GM19239 (cell line): ENCODE data around the gene SRPK3.

Source experiments
- DNase-seq: peaks from one replicate; pipeline ENCODE4 v3.0.0; 2011; ENCODE audit warnings: low spot score; ENCODE audit not compliant: insufficient read length
- FAIRE-seq: peaks from 2 replicates; lab custom pipeline; 2011; peaks lifted over from hg19 to GRCh38; lab: Jason Lieb, UNC

The SRPK3 gene

DNA sequence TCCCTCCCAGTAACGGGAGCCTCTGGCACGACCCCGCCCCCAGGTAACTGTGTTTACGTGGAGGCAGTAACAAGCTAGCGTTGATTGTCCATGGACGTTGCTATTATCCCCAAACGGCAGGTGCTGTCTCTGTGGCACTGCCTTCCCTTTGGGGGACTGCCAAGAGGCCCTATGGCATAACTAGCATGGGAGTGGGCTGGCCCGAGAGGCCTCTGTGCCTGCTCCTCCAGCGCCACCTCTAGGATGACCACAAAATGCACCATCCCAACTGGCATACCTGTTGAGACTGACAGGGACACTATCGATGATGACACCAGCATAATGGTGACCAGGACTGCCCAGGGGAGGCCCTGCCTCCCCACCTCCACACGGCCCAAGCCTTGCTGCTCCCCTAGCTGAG is 1.5 kb downstream of the SRPK3 start:
- DNase-seq (no peak), FAIRE-seq (no peak)

DNA sequence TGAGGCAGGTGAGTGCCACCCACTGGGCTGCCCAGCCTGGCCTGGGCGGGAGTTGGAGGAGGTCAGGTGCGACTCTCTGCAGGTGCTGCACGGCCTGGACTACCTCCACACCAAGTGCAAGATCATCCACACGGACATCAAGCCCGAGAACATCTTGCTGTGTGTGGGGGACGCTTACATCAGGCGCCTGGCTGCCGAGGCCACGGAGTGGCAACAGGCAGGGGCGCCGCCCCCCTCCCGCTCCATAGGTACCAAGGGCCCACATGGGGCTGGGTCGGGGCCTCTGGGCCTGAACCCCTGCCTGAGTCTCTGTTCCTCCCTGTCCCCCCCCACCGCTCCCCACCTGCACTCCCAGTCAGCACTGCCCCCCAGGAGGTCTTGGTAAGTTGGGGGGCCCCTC is 2.0 kb downstream of the SRPK3 start:
- DNase-seq = no peak
- FAIRE-seq = no peak

DNA sequence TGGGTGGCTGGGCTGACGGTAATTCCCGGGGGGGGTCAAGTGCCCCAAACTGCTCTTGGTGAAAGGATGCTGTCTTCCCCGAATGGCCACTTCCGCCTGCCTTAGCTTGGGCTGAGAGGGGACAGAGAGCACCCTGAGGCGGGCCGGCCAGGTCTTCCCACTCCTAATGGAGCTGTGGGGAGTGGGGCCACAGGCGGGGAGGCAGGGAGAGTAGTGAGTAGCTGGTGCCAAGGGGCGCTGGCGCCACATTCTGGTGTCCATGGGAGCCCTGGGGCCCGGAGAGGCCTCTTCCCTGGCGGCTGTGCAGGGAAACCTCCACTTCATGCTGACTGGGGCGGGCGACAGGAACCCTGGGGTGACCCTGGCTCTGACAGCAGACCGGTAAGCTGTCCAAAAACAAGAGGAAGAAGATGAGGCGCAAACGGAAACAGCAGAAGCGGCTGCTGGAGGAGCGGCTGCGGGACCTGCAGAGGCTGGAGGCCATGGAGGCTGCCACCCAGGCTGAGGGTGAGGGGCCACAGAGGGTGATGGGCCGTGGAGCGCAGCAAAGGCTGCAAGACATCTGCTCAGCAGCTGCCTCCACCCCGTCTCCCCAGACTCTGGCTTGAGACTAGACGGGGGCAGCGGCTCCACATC is 2.7 kb downstream of the SRPK3 start:
- no peak for DNase-seq
- no peak for FAIRE-seq

DNA sequence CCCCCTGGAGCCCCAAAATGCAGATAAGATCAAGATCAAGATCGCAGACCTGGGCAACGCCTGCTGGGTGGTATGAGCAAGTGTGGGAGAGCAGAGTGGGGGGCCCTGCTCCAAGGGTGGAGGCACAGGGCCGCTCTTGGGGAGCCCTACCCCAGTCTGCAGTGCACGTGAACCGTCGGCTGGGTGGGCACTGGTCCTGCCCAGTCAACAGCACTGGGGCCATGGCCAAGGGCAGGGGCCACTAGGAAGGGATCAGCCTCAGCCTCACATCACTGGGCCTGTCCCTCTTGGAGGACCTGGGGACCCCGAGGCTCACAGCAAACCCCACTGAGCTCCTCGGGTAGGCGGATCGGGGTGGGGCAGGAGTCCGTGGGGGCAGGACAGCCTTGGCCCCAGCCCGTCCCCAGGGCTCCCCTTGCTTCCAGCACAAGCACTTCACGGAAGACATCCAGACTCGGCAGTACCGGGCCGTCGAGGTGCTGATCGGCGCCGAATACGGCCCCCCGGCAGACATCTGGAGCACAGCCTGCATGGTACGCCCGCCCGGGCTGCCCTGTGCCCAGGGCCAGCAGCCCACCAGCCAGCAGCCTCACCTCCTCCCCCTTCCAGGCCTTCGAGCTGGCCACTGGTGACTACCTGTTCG is 3.6 kb downstream of the SRPK3 start:
- no peak for FAIRE-seq

DNA sequence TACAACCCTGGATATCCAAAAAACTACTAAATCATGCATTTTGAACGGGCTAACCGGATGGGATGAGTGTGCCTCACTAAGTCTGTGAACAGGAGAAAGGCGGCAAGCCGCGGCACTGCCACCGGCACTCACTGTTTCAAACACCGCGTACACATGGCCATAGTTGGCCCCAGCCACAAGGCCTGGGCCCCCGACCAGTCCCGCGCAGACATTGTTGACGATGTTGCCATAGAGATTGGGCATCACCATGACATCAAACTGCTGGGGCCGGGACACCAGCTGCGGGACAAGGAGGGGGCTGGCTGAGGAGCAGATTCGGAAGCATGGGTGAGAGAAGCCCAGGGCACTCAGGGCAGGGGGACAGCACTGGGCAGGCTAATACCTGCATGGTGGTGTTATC is 5.8 kb downstream of the SRPK3 start:
- FAIRE-seq (no peak), DNase-seq (no peak)

More for the DNA sequence above, 3.6 kb downstream of the SRPK3 start:
- no peak for DNase-seq

DNA sequence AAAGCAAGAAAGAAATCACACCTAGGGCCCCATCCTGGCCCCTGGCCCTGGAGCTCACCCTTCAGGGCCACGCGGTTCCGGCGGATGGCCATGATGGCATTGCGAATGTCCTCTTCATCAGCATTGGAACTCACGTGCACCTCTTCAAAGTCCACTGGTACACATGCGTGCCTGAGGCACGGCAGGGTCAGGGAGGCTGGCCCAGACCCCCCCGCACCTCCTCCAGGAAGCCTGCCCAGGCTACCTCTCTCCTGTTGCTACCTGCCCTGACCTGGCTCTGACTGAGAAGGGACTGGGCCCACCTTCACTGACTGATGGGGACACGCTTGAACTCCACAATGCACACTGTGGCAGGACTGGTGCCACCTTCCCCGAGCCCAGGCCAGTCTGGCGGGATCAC is 8.8 kb downstream of the SRPK3 start:
- DNase-seq (no peak), FAIRE-seq (no peak)

DNA sequence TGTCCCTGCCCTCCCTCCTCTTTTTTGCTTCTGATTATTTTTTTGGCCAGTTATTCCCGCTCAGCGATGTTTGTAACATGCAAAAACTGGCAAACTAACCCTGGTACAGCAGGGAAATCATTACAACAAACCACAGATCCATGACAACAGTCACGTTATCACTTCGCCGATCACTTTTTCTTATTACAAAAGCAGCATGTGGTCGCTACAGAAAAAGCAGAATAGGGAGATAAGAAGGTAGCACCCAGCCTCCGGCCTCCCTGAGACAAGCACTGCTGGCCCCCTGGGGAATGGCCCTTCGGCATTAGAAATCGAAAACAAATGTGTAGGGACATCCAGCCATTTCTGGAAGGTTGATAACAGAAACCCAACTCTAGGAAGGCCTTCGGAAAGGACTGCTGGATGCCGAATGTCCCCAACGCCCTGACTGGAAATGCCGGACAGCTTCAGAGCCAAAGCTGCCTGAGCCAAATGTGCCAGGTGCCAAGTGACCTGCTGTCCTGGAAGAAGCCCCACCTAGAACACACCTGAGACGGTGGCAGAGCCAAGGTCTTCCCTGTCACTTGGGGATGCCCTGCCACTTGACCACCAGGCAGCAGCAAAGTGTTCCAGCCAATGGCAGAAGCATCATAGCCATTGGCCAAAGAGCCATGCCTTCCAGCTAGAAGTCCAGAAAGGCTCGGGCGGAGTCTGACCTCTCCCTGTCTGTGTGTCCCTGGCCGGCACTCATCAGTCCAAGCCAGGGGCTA is 10.4 kb downstream of the SRPK3 start:
- no peak for DNase-seq
- no peak for FAIRE-seq

DNA sequence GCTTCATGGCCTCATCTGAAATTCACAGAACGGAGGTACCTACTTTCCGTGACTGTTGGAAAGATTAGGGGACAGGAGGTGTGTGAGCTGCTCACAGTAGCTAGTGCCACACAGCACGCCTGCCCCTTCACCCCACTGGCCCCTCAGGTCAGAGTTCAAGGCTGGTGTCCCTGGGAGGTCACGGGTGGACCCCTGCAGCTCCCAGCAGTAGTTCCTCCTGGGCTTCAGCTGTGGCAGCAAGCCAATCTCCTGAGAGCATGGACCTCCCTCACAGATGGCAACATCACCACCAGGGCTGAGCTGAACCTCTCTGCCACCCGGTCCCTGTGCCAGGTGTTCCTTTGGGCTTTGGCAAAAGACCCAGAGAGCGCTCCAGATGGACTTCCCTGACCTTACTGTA is 11.5 kb downstream of the SRPK3 start:
- DNase-seq = no peak
- FAIRE-seq = no peak

DNA sequence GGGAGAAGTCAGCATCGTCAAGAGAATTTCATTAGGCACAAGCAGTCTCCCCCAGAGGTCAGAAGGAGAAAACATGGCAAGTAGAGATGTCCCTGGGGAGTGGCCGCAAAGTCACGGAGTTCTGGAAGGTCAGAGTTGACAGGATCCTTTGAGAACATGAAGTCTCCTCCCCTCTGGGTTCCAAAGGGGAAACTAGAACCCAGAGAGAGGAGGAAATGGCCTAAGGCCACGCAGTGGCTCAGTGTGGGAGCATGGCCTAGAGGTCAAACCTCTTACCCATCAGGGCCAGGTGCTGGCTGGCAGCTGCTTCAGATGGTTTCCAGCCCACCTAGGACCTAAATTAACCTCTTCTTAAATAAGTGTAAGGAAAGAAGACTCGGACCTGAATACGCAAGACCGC is 12.4 kb downstream of the SRPK3 start:
- DNase-seq = no peak
- peak; percentile 92 for FAIRE-seq

DNA sequence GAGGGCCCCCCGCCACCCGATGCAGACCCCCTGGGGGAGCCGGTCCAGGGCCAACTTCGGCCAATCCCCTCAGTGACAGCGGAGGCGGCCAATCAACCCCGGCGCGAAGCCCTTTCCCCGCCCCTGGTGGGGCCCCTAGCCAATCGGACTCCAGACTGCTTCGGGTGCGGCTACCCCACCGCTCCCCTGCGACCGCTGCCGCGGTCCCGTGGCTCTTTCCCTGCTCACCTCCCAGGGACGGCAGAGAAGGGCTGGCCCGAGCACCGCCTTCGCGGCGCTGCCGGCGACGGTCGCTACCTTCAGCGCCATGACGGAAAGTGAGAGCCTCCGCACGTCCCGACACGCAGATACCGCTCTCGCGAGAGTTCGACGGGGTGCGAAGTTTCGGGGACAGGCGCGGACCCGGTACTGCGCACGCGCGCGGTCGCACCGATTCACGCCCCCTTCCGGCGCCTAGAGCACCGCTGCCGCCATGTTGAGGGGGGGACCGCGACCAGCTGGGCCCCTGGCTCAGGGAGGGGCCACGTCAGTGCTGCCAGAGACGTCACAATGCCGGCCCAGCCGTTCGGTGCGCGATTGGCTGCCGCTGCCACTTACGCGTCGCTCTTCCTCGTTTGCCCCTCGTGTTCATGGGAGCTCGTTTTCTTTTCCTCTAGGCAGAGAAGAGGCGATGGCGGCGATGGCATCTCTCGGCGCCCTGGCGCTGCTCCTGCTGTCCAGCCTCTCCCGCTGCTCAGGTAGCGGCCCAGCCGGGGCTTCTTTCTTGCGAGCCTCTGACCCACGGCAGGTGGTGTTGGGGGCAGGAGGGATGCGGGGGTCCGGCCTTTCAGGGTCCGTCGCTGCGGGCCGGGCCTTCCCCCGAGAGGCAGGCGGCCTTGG is 13.4 kb downstream of the SRPK3 start, which contains the start of the genes IDH3G and SSR4:
IDH3G (minus strand) TSS at position 358 of the 879 bp plus-strand sequence; CDS start at position 309, 49 bp downstream.
SSR4 (plus strand) TSS at position 651 of the 879 bp plus-strand sequence; CDS start at position 671, 20 bp downstream.
- FAIRE-seq (peak; percentile 100), DNase-seq (peak; percentile 94)

DNA sequence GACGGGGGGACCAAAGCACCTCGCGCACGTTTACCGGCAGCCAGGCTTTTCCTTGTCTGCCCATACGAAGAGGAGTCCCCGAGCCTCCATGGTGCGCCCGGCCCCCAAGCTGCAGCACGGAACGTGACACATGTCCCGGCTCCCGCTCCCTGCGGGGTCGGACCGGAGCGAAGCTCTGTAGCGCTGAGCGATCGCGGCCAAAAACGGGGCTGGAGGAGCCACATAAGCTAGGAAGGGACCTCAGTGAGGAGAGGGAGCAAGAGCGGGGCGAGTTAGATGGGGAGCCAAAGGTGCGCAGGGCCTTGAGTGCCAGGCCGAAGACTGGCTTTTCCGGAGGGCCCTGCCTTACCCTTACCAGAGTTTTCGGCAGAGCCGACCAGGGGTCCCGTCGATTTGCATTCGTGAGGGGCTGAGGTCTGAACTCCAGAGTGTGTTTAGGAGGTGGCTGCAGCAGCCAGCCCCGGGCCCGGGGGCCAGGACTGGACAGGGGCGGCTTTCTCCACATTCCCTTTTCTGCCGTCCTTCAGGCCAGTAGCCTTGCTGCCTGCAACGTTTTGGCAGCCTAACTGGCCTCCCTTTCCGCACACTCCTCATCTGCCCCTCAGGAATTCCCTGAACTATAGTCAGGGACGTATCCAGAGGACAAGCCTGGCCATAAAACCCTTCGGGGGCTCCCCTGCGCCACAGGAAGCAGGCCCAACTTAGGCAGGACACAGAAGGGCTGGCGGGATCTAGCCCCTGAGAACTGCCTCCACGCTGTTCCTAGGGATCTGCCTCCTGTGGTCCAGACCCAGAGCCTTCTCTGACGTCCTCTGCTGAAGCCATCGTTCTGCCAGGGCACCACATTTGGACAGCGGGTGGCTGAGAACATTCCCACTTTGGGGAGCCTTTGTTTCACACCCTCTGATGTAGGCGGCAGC is 14.3 kb downstream of the SRPK3 start:
- FAIRE-seq (no peak), DNase-seq (no peak)

DNA sequence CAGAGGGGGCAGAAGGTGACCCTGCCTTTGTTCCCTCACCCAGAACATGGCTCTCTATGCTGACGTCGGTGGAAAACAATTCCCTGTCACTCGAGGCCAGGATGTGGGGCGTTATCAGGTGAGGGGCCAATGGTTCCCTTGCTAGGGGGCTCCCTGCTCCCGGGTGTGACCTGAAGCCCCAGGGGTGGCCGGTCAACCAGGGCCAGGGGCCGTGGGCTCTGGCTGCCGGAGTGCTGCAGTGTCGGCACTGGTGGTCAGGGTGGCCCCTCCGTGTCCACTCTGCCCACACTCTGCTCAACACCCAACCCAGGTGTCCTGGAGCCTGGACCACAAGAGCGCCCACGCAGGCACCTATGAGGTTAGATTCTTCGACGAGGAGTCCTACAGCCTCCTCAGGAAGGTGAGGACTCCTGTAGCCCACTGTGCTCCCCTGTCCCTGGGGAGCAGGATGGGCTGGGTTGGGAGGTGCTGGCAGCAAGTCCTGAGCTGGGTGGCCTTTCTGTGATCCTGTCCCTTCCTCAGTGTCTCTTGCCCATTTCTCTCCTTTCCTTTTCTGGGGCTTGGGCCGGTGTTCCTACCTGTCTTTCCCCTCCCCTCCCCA is 16.7 kb downstream of the SRPK3 start:
- DNase-seq (no peak), FAIRE-seq (no peak)

DNA sequence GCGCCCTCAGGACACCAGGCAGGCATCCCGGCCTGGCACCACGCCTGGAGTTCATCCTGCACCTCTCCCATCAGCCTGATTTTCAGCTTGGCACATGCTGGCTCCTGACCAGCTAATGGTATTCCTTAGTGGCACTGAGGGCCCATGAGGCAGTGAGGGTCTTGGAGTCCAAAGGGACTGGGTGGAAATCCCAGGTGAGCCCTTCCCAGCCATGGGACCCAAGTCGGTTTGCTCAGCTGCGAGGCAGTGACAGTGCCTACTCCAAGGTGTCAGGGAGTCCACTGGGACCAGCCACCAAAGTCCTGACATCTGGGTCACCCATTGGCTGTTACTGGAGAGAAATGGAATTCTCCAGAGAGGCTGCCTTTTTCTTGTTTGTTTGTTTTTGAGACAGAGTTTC is 18.5 kb downstream of the SRPK3 start:
- no peak for DNase-seq
- FAIRE-seq = no peak

DNA sequence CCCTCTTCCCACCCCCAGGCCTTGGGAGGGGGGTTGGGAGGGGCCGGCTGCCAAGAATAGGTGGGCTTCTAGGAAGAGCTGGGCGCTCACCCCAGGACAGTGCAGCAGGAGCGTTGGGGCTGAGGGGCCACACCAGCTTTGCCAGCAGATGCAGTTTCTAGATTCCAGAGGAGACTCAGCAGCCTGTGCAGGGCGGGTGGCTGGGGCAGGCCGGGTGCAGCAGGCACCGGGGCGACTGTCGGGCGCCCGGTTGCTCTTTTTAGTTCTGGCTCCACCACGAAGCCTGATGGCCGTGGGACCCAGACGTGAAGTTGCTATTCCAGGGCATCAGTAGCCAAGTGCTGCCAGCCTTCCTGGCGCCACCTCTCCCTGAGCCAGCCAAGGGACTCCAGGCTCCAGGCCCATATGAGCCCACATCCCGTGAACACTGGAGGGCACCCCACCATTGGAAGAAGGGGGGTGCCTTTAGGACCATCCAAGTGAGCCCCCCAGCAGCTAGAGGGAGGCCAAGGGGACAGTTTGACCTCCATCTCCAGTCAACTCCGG is 19.4 kb downstream of the SRPK3 start:
- FAIRE-seq = no peak
- DNase-seq = no peak

DNA sequence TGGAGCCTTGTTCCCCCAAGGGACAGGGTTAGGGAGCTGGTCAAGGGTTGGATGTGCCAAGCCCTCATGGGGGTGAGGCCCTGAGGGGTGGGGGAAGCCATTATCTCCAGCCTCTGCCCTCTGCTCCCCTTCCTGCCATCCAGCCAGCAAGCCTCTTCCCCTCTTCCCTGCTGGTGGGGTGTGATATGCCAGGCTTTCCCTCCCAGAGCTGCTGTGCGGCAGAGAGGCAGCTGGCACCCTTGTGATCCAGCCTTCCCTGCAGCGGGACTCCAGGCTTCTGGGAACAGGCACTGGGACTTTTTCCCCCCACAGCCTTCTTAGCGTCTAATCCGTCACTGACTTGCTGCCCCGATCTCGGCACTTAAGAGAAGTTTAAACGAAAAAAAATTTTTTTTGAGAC is 19.9 kb downstream of the SRPK3 start:
- FAIRE-seq = no peak
- DNase-seq = no peak

DNA sequence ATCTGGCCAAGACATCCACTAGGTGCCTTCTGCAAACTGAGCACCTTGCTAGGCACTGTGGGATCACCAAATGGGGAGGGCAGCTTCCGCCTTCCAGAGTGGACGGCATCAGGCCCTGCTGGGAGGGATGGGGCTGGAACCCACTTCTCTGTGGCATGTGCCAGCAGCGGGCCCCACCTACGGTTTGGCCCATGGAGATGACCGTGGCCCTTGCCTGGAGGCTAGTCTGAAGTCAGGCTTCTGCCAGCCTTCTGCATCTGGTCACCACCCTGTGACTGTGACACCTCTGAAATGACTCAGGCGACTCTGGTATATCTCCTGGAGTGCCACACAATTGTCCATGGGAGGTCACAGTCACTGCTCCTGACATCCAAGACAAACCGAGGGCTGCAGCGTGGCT is 20.8 kb downstream of the SRPK3 start:
- FAIRE-seq = no peak

DNA sequence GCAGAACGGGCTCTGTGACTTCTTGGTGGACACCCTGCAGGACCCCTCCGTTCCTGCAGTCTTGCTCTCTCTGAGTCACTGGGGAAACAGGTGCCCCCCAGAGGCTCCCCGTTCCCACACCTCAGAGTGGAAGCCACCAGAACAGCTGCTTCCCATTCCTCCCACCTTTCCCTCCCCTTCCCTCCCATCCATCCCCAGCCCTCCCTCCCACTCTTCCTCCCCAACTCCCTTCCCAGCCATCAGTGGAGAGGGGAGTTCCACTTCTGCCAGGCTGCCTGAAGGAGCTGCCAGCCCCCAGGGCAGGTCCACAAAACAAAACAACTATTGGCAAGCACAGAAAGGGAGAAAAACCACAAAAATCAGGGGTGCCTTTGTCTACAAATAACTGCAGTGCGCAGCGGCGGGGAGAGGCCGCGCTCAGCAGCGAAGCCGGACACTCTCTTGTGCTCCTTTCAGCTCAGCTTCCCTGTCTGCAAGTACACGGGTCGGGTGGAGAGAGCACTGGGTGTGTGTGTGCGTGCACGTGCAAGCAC is 21.7 kb downstream of the SRPK3 start:
- DNase-seq = no peak
- FAIRE-seq = no peak

More for the DNA sequence above, 20.8 kb downstream of the SRPK3 start:
- DNase-seq = no peak
